HepG2 (cell line): ENCODE results near the gene ARHGAP30. TPM values are rescaled to one million over a fixed set of nuclear protein-coding genes. Genes with fewer than 3 reads are reported as not detected.
A peak's percentile ranks its signal among the peaks of the same experiment; 100 is the strongest.

Source experiments
- DMAP1 ChIP-seq: IDR thresholded peaks from 2 replicates; pipeline ENCODE4 v1.6.1; 2016
- EHMT2 ChIP-seq: fragments of 200-600 bp; sonication (generic); IDR thresholded peaks from 2 replicates; pipeline ENCODE4 v1.7.0; 2017; ENCODE audit warnings: antibody characterized with exemption, low read depth, low read length, borderline replicate concordance
- MIXL1 ChIP-seq: IDR thresholded peaks from 2 replicates; pipeline ENCODE4 v1.6.1; 2016
- NR2C2 ChIP-seq: sonication (generic); formaldehyde crosslinking; IDR thresholded peaks from 2 replicates; pipeline ENCODE4 v1.4.0; 2020; ENCODE audit warnings: missing genetic modification reagents, mild to moderate bottlenecking, moderate library complexity, borderline replicate concordance
- PHF8 ChIP-seq: sonication (generic); formaldehyde crosslinking; IDR thresholded peaks from 2 replicates; pipeline ENCODE4 v1.5.0; 2020; ENCODE audit warnings: missing genetic modification reagents
- ZMAT3 ChIP-seq: sonication (generic); formaldehyde crosslinking; conservative IDR thresholded peaks from 2 replicates; pipeline ENCODE4 v1.7.0; 2021; ENCODE audit warnings: missing genetic modification reagents
- ZMYM4 ChIP-seq: sonication (generic); formaldehyde crosslinking; IDR thresholded peaks from 2 replicates; pipeline ENCODE4 v1.8.1; 2023; ENCODE audit warnings: mild to moderate bottlenecking, missing genetic modification reagents
- ZNF558 ChIP-seq: sonication (generic); formaldehyde crosslinking; IDR thresholded peaks from 2 replicates; pipeline ENCODE4 v1.9.0; 2022; ENCODE audit warnings: mild to moderate bottlenecking, missing genetic modification reagents, borderline replicate concordance
- ZNF749 ChIP-seq: sonication (generic); formaldehyde crosslinking; IDR thresholded peaks from 2 replicates; pipeline ENCODE4 v1.8.0; 2022; ENCODE audit warnings: mild to moderate bottlenecking, missing genetic modification reagents, moderate library complexity, borderline replicate concordance
- ZNF850 ChIP-seq: sonication (generic); formaldehyde crosslinking; conservative IDR thresholded peaks from 2 replicates; pipeline ENCODE4 v1.9.0; 2021; ENCODE audit warnings: mild to moderate bottlenecking, missing genetic modification reagents
- ZNF891 ChIP-seq: sonication (generic); formaldehyde crosslinking; IDR thresholded peaks from 2 replicates; pipeline ENCODE4 v1.5.0; 2020; ENCODE audit warnings: mild to moderate bottlenecking, missing genetic modification reagents
- ZSCAN20 ChIP-seq: sonication (generic); formaldehyde crosslinking; IDR thresholded peaks from 2 replicates; pipeline ENCODE4 v1.4.0; 2020; ENCODE audit warnings: missing genetic modification reagents, mild to moderate bottlenecking, borderline replicate concordance
- polyA plus RNA-seq, 8 experiments: library from polyadenylated mRNA; depleted of rRNA in 3 of 8; stranded (reverse) in 7 of 8; unstranded in 1 of 8; fragments of >200 nt; fragmentation: Illumina TruSeq in 4 of 8; extraction: Trizol in 4 of 8; gene quantifications; 2 replicates each; pipeline versions ENCODE4 v1.2.1 to v1.2.3, GENCODE V29; 2011 to 2016; ENCODE audit warnings: low read depth in 4 of 8, missing spikeins in 1 of 8, mixed read lengths in 1 of 8; ENCODE audit not compliant: insufficient read depth in 1 of 8
- total RNA-seq, 5 experiments: library from RNA; depleted of rRNA; stranded (reverse); fragments of >200 nt; fragmentation: Illumina TruSeq; extraction: Trizol; gene quantifications; 2 replicates each; pipeline ENCODE4 v1.2.3, GENCODE V29; 2016; ENCODE audit warnings: low read depth in 1 of 5
- TF ChIP-seq, protein P1 (sequence below): sonication (generic); formaldehyde crosslinking; conservative IDR thresholded peaks from 2 replicates; pipeline ENCODE4 v1.8.0; 2022; ENCODE audit warnings: mild to moderate bottlenecking, moderate library complexity, missing genetic modification reagents
- TF ChIP-seq, protein P2 (sequence below): sonication (generic); IDR thresholded peaks from 2 replicates; pipeline ENCODE4 v1.6.1; 2016; ENCODE audit warnings: low read depth, borderline replicate concordance
- TF ChIP-seq, protein P3 (sequence below): sonication (generic); formaldehyde crosslinking; IDR thresholded peaks from 2 replicates; pipeline ENCODE4 v1.9.0; 2022; ENCODE audit warnings: missing genetic modification reagents, mild to moderate bottlenecking, borderline replicate concordance
- TF ChIP-seq, protein P4 (sequence below): IDR thresholded peaks from 2 replicates; pipeline ENCODE4 v1.6.1; 2016; ENCODE audit warnings: low read depth
- TF ChIP-seq, protein P5 (sequence below): sonication (generic); formaldehyde crosslinking; IDR thresholded peaks from 2 replicates; pipeline ENCODE4 v1.8.0; 2022; ENCODE audit warnings: mild to moderate bottlenecking, missing genetic modification reagents, moderate library complexity
- TF ChIP-seq, protein P6 (sequence below): sonication (generic); formaldehyde crosslinking; IDR thresholded peaks from 2 replicates; pipeline ENCODE4 v1.5.0; 2020; ENCODE audit warnings: mild to moderate bottlenecking, missing genetic modification reagents, moderate library complexity
- TF ChIP-seq, protein P7 (sequence below): fragments of 450-650 bp; IDR thresholded peaks from 2 replicates; pipeline ENCODE4 v1.6.1; 2016

ARHGAP30 gene
- total and polyA plus RNA-seq, 2 of the 13 experiments (the other 11 are each of a cell fraction or from before 2014, with no cell fraction given), result 0.13 to 0.20 TPM

DNA sequence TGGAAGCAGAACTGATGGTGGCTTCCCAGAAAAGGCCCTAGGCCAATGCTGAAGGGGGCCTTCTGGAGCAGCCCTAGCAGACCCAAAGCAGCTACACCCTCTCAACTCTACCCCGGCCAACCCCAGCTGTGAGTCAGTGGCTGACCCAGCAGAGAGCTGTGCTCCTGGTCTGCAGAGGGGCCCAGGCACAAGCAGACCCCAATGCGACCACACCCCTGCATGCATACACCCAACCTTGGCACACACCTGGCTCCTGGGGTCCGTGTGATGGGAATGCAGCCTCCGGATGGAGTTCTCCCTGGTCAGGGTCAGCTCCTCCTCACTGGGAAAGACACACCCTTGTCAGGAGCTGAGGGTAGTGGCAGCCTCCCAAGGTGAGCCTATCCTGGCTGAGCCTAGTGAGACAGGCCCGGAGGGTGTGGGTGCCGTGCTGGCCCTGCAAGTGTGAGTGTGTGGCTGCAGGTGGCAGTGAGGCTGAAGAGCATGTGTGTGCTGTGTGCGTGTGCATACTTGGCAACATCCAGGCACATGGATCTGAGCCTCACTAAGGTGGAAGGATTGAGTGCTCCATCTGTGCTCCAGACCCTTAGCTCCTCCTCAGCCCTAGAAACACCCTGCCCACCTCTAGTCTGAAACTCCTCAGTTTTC, 3.9 kb upstream of the ARHGAP30 start (continued):
- TF ChIP-seq, protein P1, sequence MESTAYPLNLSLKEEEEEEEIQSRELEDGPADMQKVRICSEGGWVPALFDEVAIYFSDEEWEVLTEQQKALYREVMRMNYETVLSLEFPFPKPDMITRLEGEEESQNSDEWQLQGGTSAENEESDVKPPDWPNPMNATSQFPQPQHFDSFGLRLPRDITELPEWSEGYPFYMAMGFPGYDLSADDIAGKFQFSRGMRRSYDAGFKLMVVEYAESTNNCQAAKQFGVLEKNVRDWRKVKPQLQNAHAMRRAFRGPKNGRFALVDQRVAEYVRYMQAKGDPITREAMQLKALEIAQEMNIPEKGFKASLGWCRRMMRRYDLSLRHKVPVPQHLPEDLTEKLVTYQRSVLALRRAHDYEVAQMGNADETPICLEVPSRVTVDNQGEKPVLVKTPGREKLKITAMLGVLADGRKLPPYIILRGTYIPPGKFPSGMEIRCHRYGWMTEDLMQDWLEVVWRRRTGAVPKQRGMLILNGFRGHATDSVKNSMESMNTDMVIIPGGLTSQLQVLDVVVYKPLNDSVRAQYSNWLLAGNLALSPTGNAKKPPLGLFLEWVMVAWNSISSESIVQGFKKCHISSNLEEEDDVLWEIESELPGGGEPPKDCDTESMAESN, result no peak
- TF ChIP-seq NR2C2 (CRISPR knock-in tag) (peak; percentile 32; the same call in 1 of the 2 replicates), ZNF891 (CRISPR knock-in tag) (no peak), PHF8 (CRISPR knock-in tag) (peak; percentile 23; the same call in 1 of the 2 replicates), ZMYM4 (no peak), EHMT2 (no peak), ZNF749 (CRISPR knock-in tag) (0 out of 2 replicates have a peak, but pooled peaks have one; percentile 11), ZSCAN20 (no peak), ZMAT3 (CRISPR knock-in tag) (no peak), DMAP1 (CRISPR knock-in tag) (0 out of 2 replicates have a peak, but pooled peaks have one; percentile 29), ZNF850 (CRISPR knock-in tag) (no peak), ZNF558 (CRISPR knock-in tag) (no peak), MIXL1 (CRISPR knock-in tag) (no peak)
- TF ChIP-seq, protein P2, sequence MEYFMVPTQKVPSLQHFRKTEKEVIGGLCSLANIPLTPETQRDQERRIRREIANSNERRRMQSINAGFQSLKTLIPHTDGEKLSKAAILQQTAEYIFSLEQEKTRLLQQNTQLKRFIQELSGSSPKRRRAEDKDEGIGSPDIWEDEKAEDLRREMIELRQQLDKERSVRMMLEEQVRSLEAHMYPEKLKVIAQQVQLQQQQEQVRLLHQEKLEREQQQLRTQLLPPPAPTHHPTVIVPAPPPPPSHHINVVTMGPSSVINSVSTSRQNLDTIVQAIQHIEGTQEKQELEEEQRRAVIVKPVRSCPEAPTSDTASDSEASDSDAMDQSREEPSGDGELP, result no peak
- TF ChIP-seq, protein P3, sequence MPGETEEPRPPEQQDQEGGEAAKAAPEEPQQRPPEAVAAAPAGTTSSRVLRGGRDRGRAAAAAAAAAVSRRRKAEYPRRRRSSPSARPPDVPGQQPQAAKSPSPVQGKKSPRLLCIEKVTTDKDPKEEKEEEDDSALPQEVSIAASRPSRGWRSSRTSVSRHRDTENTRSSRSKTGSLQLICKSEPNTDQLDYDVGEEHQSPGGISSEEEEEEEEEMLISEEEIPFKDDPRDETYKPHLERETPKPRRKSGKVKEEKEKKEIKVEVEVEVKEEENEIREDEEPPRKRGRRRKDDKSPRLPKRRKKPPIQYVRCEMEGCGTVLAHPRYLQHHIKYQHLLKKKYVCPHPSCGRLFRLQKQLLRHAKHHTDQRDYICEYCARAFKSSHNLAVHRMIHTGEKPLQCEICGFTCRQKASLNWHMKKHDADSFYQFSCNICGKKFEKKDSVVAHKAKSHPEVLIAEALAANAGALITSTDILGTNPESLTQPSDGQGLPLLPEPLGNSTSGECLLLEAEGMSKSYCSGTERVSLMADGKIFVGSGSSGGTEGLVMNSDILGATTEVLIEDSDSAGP, result 0 out of 2 replicates have a peak, but pooled peaks have one; percentile 5
- TF ChIP-seq, protein P4, sequence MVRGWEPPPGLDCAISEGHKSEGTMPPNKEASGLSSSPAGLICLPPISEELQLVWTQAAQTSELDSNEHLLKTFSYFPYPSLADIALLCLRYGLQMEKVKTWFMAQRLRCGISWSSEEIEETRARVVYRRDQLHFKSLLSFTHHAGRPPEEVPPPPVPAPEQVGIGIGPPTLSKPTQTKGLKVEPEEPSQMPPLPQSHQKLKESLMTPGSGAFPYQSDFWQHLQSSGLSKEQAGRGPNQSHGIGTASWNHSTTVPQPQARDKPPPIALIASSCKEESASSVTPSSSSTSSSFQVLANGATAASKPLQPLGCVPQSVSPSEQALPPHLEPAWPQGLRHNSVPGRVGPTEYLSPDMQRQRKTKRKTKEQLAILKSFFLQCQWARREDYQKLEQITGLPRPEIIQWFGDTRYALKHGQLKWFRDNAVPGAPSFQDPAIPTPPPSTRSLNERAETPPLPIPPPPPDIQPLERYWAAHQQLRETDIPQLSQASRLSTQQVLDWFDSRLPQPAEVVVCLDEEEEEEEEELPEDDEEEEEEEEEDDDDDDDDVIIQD (CRISPR knock-in tag), result no peak
- TF ChIP-seq, protein P5, sequence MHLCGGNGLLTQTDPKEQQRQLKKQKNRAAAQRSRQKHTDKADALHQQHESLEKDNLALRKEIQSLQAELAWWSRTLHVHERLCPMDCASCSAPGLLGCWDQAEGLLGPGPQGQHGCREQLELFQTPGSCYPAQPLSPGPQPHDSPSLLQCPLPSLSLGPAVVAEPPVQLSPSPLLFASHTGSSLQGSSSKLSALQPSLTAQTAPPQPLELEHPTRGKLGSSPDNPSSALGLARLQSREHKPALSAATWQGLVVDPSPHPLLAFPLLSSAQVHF (CRISPR knock-in tag), result no peak
- TF ChIP-seq, protein P6, sequence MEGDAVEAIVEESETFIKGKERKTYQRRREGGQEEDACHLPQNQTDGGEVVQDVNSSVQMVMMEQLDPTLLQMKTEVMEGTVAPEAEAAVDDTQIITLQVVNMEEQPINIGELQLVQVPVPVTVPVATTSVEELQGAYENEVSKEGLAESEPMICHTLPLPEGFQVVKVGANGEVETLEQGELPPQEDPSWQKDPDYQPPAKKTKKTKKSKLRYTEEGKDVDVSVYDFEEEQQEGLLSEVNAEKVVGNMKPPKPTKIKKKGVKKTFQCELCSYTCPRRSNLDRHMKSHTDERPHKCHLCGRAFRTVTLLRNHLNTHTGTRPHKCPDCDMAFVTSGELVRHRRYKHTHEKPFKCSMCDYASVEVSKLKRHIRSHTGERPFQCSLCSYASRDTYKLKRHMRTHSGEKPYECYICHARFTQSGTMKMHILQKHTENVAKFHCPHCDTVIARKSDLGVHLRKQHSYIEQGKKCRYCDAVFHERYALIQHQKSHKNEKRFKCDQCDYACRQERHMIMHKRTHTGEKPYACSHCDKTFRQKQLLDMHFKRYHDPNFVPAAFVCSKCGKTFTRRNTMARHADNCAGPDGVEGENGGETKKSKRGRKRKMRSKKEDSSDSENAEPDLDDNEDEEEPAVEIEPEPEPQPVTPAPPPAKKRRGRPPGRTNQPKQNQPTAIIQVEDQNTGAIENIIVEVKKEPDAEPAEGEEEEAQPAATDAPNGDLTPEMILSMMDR (CRISPR knock-in tag), result peak; percentile 58
- TF ChIP-seq, protein P7, sequence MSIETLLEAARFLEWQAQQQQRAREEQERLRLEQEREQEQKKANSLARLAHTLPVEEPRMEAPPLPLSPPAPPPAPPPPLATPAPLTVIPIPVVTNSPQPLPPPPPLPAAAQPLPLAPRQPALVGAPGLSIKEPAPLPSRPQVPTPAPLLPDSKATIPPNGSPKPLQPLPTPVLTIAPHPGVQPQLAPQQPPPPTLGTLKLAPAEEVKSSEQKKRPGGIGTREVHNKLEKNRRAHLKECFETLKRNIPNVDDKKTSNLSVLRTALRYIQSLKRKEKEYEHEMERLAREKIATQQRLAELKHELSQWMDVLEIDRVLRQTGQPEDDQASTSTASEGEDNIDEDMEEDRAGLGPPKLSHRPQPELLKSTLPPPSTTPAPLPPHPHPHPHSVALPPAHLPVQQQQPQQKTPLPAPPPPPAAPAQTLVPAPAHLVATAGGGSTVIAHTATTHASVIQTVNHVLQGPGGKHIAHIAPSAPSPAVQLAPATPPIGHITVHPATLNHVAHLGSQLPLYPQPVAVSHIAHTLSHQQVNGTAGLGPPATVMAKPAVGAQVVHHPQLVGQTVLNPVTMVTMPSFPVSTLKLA, result peak; percentile 27; the same call in 1 of the 2 replicates
